Stimulated activated CD8-positive, alpha-beta memory T cell treated with anti-CD3 and anti-CD28 coated beads, Interleukin-2, amount 100 ng/mL, for 1 hour (primary cell): ENCODE data around the gene CAMK2D.

Source experiments
- DNase-seq, 2 donors: peaks; one replicate each; pipeline ENCODE4 v3.0.0-alpha.2; 2020; ENCODE audit warnings: low read depth in 2 of 2

CAMK2D gene

DNA sequence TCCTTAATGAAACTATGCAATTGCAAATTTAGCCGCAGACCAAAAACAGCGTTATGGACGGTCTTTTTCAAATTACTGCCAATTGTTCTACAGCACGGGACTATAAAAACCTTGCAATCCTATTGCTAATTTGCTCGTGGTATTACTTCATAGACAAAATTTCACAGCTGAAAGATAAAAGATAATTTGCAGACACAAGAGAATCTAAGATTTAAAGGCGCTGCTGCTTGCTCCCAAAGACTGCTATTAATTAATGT lies 1.4 kb upstream of the CAMK2D start:
- DNase-seq: no peak

DNA sequence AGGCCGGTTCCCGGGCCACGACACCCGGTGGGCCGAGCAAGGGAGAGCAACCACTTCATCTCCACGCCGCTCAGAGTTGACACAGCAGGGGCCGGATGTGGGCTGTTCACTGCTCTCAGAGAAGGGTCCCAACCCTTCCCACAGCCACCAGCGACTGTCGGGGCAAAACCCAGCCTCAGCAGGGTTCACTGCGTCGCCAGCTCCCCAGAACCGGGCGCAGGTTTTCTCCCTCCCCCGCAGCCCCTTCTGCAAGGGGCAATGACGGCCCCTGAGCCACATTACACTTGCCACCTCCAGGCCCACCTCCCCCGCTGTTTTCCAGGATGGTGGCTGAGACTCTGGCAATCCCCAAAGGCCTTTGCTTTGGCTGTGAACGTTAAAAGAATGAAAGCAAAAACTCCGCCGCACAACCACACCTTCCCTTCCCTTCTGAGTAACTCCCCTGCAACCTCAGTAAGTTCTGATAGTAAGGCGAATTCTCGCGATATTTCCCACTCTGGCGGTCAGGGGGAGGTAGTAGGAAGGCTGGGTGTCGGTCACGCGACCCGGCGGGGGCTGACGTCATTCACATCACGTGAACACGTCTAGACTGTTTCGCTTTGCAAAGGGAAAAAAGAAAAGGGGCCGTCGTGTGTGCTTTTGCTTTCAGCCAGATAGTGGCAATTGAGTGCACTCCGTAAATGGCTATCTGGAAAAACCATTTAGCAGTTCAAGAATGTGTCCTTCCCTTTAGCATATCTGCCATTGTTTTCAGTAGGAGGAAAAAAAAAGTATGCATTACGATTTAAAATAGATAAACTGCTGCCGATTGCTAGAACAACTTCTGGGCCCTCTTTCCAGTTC lies 869 bp upstream of the CAMK2D start:
- peak; percentile 97 to 98 for DNase-seq

- DNase-seq: peak in 1 of 2 donors; percentile 13
Observed at GRCh38 chr4:113760795-113761619, 531 bp downstream of the CAMK2D start.

GRCh38 chr4:113760094-113760794 lies 1.3 kb downstream of the CAMK2D start:
- no peak for DNase-seq

GRCh38 chr4:113759696-113760093 lies 1.8 kb downstream of the CAMK2D start:
- DNase-seq: no peak

DNA sequence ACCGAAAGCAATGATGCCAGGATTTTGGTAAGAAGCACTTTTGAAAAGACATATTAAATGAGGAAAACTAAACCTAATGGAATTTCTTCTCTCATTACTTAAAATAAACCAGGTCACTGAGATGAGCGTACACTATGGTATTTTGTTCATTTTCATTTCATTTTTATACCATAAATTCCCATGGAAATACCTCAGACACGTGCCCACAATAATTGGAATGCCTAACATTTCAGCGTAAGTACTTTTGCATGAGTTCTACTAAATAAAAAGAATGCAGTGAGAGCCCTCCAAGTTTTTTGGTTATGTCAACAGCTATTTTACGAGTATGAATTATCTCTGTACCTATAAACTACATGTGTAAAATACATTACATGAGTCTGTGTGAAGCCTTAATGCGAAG lies 3.2 kb downstream of the CAMK2D start:
- DNase-seq: no peak

DNA sequence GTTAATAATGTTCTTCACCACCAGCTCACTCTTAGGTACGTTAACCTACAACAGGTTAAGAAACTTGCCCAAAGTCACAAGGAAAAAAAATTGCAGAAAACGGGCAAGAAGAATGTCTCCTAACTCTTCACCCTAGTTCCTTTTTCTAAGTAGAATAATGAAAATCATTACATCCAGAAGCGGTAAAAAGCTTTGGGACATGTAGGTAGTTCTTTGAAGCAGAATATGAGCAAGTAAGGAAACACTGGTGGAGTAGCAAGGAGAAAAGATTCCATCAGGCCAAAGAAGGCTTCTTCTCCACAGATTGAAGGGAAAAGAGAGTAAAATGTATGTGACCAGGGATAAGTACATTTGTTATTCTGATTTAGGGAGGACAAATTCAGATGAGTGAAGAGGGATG lies 4.1 kb downstream of the CAMK2D start:
- DNase-seq: no peak

GRCh38 chr4:113756005-113756410 lies 5.5 kb downstream of the CAMK2D start:
- DNase-seq: no peak

DNA sequence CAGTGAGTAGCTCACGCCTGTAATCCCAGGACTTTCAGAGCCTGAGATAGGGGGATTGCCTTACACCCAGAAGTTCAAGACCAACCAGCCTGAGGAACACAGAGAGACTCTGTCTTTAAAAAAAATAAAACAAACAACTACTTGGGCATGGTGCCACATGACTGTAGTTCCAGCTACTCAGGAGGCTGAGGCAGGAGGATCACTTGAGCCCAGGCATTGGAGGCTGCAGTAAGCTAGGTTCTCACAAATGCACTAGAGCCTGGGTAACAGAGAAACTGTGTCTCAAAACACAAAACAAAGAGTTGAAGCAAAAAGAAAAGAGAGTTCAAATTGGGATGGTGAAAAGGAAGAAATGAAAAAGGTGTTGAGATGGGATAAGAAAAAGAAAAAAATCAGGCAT lies 10.8 kb downstream of the CAMK2D start:
- no peak for DNase-seq

- no peak for DNase-seq
Observed at GRCh38 chr4:113750296-113750695, 11.2 kb downstream of the CAMK2D start.

DNA sequence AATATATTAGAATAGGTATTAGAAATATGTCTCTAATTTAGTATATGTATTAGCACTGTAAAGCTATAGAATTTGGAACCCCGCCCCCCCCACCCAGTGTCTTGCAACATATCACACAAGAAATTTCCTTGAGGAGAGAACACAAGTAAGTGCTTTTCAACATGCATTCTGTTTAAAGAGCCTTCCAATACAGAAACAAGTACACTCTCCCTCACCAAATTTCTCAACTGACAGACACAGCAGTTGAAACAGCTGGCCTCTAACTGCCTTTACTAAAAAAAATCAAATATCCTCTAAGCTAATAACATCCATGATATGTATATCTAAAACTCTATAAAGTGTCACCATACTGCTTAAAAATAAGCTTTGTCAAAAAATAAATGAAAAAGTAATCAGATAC lies 12.4 kb downstream of the CAMK2D start:
- DNase-seq: no peak

GRCh38 chr4:113747949-113748348 lies 13.6 kb downstream of the CAMK2D start:
- DNase-seq: no peak

DNA sequence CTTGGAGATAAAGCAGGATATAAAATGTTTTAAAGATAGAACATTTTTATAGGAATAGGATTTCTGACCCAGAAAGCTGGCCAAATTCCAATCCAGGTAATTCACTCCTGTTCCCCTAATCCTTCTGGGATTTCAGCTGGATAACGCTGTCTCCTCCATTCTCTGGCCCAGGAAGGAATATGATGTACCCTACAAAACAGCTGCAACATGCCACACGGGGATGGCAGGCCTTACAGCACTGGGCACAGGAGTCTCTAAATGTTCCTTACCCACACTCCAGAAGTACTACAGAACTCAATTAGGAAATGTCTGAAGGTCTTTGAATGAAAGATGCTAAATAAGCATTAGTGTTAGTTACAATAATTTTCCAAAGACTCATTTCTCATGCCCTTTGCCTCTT lies 15.8 kb downstream of the CAMK2D start:
- no peak for DNase-seq

DNA sequence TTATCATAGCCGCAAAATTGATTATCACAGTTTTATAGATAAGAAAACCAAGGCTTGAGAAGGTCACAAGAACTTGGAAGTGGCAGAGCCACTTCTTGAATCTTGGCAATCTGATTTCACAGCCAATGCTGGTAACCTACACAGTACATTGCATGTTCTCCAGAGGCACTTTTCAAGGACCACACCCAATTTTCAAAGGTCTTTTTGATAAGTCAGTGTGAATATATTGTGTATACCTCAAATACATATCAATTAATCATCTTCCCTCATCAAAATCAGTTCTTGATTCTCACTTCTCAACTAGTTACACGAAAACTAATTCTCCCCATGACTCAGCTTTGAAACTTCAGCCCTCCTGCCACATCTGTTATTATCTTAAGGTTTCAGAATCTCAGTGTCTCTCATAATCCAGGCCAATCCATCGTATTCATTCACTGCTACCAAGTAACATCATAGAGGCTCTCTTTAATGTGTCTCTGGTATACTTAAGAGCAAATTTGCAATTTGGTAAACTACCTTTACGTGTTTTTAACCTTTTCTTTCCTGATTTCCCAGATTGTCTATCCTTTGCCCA lies 16.8 kb downstream of the CAMK2D start:
- DNase-seq: no peak

- no peak for DNase-seq
Observed at GRCh38 chr4:113743690-113744089, 17.8 kb downstream of the CAMK2D start.

DNA sequence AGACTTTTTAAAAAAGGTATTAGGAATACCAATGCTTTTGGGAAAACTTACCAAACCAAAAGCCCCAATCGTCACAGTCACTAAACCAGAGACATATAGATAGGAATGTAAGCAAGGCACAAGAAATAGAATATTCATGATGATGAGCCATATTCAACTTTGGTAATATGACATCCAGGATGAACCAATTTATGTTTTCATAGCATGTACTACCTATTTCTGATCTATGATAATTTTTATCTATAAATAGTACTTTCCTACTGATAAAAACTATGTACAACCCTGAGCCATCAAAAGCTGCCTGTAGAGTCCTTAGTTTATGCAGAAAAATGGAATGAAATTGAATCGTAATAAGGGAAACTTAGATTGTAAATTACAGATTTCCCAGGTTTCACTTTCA lies 18.9 kb downstream of the CAMK2D start:
- no peak for DNase-seq

GRCh38 chr4:113741956-113742355 lies 19.6 kb downstream of the CAMK2D start:
- DNase-seq: no peak

DNA sequence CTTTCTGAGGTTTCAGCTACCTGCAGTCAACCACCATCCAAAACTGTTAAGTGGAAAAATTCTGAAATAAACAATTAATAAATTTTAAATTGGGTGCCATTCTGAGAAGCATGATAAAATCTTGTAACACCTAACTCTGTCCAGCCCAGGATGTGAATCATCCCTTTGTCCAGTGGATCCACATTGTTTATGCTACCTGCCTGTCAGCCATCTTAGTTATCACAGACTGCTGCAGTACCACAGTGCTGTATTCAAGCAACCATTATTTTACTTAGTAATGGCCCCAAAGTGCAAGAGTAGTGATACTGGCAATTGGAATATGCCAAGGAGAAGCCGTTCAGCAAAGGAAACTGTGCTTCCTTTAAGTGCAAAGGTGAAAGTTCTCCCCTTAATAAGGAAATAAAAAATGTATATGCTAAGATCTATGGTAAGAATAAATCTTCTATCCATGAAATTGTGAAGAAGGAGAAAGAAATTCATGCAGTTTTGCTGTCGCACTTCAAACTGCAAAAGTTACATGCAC lies 20.6 kb downstream of the CAMK2D start:
- no peak for DNase-seq

- no peak for DNase-seq
Observed at GRCh38 chr4:113739197-113739596, 22.3 kb downstream of the CAMK2D start.

DNA sequence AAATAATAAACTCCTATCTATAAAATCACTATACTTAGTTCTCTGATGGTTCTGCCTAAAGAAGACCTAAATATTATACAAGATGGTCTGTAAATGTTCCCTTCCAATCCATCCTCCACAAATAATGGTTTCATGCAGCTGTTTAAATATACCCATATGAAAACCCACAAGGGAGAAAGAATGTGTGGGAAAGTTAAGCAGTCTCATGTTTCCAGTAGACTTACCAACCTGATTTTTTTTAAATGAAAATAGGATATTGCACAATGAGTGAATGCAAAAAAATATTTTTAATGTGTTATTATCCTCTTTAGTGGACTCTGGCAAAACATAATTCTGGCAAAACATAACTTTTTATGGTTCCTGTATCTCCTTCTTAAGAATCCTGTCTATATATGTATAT lies 23.3 kb downstream of the CAMK2D start:
- DNase-seq: no peak

DNA sequence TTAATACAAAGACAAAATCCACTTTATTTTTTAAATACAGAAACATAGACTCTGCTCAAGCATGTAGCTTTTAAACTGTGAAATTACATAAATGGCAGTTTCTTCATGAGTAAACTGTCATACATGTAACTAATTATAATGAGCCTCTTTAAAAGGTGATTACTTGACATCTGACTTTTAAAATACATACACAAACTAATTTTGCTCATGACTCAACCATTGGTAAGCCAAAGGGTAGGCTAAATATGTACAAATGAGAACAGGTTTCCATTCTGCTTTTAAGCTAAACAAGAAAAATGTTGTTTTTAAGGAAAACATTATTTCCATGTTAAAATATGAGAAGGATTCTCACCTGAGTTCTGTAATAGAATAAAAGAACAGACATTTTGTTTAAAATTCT lies 27.9 kb downstream of the CAMK2D start:
- DNase-seq: no peak

DNA sequence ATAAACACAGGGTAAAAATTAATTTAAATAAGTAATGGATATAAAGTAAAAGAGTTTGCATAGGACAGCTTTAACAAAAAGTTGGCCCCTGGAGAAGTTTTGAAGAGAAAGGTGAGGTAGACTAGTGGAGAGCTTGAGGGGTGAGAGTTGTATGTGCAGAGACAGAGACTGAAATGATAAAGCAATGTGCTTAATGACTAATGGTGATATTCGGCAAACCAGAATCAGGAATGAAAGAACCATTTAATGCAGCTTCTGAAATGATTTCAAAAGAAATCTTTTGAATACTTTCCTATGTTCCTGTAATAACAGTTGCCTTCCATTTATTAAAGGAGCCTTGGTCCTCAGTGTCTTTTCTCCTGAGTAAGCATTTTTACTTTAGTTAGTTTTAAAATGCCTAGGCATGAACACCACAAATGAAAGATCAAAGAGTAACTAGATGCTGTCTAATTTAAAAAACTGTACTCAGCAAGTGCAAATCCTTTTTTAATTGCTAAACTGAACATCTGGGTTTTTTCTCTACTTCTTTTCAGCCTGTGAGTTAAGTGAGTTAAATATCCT lies 28.5 kb downstream of the CAMK2D start:
- no peak for DNase-seq
